Measurements from ENCODE around the gene SH3GLB2.
"Not testable (repeated sequence)": the region's sequence is repeated elsewhere in the genome, so short reads cannot be mapped to it uniquely, and the experiment has no call there.

The SH3GLB2 gene

GRCh38 chr9:128979111-128979510 lies 49.0 kb downstream of the SH3GLB2 start:
- Histone ChIP-seq H3K4me1 (ENCODE audit: control insufficient read depth, low read depth, low read length) (no peaks in the 10 kb centered on the region), H3K36me3 (ENCODE audit: control insufficient read depth, low read depth, low read length) (peaks cover 62% of the 10 kb centered on the region), H3K9ac (ENCODE audit: low read length) (no peak overlapping the region), H3K9me3 (ENCODE audit: control insufficient read depth, low read depth, low read length) (no peaks in the 10 kb centered on the region), H3K27me3 (ENCODE audit: control insufficient read depth, insufficient read depth, low read length) (no peaks in the 10 kb centered on the region), H3K27ac (ENCODE audit: low read length) (no peak overlapping the region), H3K4me3 (ENCODE audit: low read length) (no peak overlapping the region)

DNA sequence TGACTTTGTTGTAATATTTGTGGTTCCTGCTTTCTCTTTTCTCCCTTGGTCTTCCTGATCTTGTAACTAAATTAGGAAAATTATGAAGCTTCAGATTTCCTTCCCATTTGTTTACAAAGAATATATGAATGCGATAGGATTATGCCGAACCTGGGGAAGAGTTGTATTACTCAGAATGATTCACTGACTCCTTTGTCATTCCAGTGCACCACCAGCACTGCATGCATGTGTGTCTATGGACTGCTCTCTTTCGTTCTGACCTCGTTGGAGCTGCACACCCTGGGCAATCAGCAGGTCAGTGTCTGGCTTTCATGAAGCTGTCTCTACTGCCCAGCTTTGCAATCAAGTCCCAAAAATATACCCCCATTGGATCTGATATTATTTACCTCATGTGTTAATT lies 55.2 kb downstream of the SH3GLB2 start:
- no peak overlapping the region for H3K9ac ChIP-seq (ENCODE audit: low read length)
- no peaks in the 10 kb centered on the region for H3K4me1 ChIP-seq (ENCODE audit: control insufficient read depth, low read depth, low read length)
- H3K9me3 ChIP-seq (ENCODE audit: control insufficient read depth, low read depth, low read length) = no peaks in the 10 kb centered on the region
- no peaks in the 10 kb centered on the region for H3K27me3 ChIP-seq (ENCODE audit: control insufficient read depth, insufficient read depth, low read length)
- peaks cover 65% of the 10 kb centered on the region for H3K36me3 ChIP-seq (ENCODE audit: control insufficient read depth, low read depth, low read length)
- H3K4me3 ChIP-seq (ENCODE audit: low read length) = no peak overlapping the region
- H3K27ac ChIP-seq (ENCODE audit: low read length) = no peak overlapping the region

- Histone ChIP-seq H3K27me3 (ENCODE audit: control insufficient read depth, insufficient read depth, low read length) (no peaks in the 10 kb centered on the region), H3K9me3 (ENCODE audit: control insufficient read depth, low read depth, low read length) (no peaks in the 10 kb centered on the region), H3K4me1 (ENCODE audit: control insufficient read depth, low read depth, low read length) (no peaks in the 10 kb centered on the region), H3K27ac (ENCODE audit: low read length) (no peak overlapping the region), H3K4me3 (ENCODE audit: low read length) (no peak overlapping the region), H3K36me3 (ENCODE audit: control insufficient read depth, low read depth, low read length) (peaks cover 70% of the 10 kb centered on the region), H3K9ac (ENCODE audit: low read length) (no peak overlapping the region)
These were observed 58.6 kb downstream of the SH3GLB2 start for GRCh38 chr9:128969491-128969890.

DNA sequence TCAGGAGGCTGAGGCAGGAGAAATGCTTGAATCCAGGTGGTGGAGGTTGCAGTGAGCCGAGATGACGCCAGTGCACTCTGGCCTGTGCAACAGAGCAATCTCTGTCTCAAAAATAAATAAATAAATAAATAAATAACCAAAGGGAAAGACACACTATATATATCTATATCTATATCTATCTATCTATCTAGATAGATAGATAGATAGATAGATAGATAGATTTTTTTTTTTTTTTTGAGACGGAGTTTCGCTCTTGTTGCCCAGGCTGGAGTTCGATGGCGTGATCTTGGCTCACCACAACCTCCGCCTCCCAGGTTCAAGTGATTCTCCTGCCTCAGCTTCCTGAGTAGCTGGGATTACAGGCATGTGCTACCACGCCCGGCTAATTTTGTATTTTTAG lies 66.7 kb downstream of the SH3GLB2 start:
- not testable (repeated sequence) for H3K4me3 ChIP-seq (ENCODE audit: low read length); H3K9ac ChIP-seq (ENCODE audit: low read length); H3K9me3 ChIP-seq (ENCODE audit: control insufficient read depth, low read depth, low read length); H3K27me3 ChIP-seq (ENCODE audit: control insufficient read depth, insufficient read depth, low read length); H3K27ac ChIP-seq (ENCODE audit: low read length); H3K4me1 ChIP-seq (ENCODE audit: control insufficient read depth, low read depth, low read length)
- peaks cover 57% of the 10 kb centered on the region for H3K36me3 ChIP-seq (ENCODE audit: control insufficient read depth, low read depth, low read length)

All from iPS-18a (cell line).